Measurements from ENCODE around the gene MATN3. TPM values are rescaled to one million over a fixed set of nuclear protein-coding genes. Genes with fewer than 3 reads are reported as not detected.
"Not testable (repeated sequence)": the region's sequence is repeated elsewhere in the genome, so short reads cannot be mapped to it uniquely, and the experiment has no call there.

Gene MATN3, protein sequence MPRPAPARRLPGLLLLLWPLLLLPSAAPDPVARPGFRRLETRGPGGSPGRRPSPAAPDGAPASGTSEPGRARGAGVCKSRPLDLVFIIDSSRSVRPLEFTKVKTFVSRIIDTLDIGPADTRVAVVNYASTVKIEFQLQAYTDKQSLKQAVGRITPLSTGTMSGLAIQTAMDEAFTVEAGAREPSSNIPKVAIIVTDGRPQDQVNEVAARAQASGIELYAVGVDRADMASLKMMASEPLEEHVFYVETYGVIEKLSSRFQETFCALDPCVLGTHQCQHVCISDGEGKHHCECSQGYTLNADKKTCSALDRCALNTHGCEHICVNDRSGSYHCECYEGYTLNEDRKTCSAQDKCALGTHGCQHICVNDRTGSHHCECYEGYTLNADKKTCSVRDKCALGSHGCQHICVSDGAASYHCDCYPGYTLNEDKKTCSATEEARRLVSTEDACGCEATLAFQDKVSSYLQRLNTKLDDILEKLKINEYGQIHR
- 0.29 and 0.30 TPM in 2 replicates for total RNA-seq (2014; rRNA removed; shearing (Covaris generic))

DNA sequence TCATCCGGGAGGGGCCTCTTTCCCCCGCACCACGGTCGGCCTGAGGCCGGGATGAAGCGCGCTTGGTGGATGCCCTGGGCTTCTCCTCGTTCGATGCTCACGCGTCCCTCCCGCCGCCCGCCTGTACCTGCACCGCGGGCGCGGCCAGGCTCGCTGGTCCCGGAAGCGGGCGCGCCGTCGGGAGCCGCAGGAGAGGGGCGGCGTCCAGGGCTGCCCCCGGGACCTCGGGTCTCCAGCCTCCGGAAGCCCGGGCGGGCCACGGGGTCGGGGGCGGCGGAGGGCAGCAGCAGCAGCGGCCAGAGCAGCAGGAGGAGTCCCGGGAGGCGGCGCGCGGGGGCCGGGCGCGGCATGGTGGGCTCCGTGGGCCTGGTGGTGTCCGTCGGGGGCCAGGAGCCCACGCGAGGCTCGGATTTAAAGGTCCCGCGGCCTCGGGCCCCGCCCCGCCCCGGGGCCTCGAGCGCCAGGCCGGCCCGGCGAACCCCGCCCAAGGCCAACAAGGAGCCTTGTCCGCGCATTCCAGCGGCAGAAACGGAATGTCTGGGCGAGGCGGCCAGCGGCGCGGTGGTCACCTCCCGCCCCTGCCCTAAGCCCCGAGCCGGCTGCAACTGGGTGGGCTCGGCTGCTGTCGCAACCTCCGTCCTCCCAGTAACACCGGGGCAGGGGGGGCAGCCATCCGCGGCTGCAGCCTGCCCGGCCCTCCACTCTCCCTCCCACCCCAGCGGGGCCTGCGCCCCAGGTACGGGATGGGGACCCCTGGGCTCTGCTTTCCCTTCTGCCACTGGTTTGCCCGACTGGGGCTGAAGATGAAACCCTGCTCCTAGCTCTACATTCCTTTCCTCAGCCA, at the start of gene MATN3:
TSS of gene MATN3 (minus strand) at position 387 of the 844 bp plus-strand sequence. CDS start at position 350, 37 bp downstream.
- DNase-seq (ENCODE audit: low read depth): peak; percentile 46

DNA sequence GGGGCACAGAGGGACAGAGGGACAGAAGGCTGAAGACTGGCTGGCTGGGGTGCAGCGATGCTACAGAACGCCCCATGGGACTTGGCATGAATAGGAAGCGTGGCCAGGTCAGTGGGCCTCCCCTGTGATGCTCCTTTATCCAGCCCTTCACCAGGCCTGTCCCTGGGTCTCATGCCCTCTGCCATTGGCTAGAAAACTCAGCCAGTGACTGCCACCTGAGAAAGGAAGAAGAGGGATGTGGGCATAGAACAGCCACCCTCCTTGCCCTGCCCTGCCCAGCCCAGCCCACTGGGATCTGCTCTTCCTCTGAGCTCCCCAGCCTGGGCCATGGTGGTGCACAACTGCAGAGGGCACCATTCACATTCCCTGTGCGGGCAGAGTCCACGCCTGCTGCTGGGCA, 49.5 kb upstream of the MATN3 start:
- DNase-seq (ENCODE audit: low read depth): peak; percentile 8

DNA sequence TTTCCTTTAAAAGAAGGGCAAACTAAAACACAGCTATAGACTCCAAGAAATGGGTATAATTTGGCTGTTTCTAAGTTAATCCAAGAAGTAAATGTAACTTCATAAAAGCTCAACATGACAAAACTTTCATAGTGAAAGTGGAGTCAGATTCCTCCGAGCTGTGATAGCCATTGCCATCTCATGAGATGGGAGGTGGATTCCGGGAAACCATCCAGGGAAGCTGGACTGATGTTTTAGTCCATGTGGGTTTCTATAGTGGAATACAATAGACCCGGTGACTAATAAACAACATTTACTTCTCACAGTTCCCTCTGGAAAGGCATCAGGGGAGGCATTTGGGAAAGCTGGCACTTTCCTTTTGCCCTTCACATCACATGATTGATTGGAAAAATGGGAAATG, 49.0 kb upstream of the MATN3 start:
- peak; percentile 43 for DNase-seq (ENCODE audit: low read depth)

DNA sequence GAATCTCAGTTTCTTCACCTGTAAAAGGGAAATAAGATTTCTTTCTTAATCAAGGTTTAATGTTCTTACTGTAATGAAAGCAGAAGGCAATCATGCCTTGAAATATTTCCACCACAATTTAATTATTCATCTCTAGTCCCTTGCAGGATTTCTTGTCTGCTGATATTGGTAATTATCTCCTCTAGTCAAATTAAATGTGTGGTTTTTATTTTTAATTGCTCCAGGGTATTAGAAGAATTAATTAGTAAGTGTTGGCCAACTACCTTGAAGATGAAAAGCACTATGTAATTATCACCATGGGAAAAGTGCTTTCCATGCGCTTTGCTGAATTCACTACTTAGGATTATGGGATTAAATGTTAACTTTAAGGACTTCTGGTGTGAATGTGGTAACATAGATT, 47.6 kb upstream of the MATN3 start:
- no peak for DNase-seq (ENCODE audit: low read depth)

DNA sequence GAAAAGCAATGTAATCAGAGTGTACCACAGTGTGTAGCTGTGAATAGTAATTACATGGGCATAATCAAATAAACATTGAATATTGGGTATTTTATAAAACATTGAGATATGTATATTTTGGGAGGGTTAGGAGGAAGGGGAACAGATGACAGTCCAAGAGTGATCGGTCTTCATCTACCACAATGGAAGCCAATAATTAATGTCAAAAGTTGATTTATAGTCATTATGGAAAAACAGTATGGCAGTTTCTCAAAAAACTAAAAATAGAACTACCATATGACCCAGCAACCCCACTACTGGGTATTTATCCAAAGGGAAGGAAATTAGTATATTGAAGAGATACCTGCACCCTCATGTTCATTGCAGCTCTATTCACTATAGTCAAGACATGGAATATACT, 44.8 kb upstream of the MATN3 start:
- no peak for DNase-seq (ENCODE audit: low read depth)

DNA sequence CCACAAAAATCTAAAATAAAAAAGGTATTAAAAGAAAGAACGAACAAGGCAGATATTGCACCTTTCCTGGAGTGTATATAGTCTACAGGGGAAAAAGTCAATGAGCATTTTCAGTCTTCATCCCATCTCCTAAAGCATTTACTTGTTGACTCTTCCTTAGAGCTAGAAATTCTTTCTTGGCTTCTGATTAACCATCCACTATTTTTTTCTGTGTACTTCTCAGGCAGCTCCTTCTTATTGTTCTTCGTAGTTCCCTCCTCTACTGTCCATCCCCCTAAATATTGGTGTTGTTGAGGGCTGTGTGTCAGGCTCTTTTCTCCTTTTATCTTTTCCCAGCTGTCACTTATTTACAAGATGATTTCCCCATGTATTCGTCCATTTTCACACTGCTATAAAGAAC, 42.5 kb upstream of the MATN3 start:
- no peak for DNase-seq (ENCODE audit: low read depth)

DNA sequence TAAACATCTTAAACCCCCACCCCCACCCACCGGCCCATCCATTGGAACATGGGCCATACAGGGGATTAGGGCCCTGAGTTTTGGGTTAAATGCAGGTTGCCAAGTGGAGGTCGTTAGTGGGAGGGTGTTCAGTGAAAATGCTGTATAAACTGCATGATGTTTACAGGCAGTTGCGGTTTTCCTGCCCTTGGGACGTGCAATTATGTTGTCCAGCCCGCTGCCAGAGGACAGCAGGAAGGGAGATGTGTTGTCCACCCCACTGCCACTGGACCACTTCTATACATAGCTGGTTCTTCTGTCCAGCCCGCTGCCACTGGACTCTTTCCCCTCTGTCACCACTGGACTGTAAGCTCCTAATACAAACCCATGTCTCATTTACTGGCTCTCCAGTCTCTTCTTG, 41.7 kb upstream of the MATN3 start:
- DNase-seq (ENCODE audit: low read depth): no peak

DNA sequence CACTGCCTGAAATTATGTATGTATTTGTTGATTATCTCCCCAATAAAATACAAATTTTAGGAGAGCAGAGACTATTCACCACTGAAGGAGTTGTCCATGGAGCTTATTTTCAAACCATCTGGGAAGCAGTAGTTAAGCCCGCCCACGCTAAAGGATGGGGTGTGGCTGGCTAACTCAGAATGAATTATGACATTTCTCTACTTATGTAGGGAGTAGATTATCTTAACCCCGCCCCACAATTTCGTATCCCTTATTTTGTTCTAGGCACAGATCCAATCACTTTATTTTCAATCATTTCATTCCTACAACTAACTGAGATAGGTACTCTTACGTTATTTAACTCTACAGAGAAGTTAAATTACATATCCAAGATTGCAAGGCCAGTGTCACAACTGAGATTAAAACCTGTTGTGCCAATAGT, 40.4 kb upstream of the MATN3 start:
- DNase-seq (ENCODE audit: low read depth): peak; percentile 77

DNA sequence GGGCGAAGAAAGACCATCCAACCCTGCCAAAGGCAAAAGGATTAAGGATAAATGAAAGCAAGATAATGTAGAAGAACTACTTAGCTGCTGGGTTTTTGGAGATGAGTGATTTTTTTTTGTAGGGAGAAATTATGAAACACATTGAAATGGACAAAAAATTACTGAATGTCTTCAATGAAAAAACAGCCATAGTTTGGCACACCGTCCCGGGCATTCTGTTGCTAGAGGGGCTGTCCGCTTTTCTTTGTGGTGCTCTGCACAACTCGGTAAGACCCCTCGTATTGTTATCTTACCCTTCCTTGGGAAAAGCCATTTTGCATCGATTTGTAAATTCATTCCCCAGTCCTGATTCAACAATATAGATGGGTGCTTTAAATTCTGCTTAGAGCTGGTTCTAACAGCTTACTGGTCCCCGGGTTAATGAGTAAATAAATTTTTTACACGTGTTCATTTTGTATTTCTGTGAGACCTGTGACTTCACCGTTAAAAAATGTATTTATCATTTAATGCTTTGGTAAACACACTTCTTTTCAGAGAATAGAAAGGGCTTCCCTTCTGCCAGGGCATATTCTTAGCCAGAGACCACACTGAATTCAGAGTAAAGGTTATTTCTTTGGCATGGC, 39.9 kb upstream of the MATN3 start:
- no peak for DNase-seq (ENCODE audit: low read depth)

DNA sequence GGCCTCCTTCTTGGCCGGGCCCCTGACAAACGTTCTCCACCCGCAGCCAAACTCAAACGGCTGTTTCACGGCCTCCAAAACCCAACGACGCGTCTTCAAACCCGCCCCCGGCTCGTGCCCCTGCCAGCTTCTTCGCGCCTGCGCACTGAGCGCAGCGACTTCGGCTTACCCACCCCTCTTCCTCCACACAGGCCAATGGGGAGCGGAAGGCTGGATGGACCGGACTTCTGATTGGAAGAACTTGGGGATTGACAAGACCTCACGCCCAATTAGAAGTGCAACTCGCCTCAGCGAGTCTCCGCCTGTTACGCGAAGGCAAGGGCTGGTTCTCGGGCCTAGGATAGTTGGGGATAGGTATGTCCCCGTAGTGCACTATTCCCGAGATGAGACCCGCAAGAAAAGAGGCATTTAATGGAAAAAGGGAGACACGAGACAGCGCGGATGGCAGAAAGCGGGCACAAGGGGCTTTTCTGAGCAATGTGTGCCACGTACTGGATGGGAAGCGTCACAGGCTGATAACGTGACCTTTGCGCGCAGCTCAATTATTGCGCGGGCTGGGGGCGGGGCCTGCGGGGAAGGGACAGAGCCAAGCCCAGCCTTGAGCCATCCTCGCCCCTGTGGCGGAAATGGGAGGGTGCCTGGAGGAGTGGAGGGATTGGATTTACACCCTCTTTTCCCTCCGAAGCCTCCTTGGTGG, 39.2 kb upstream of the MATN3 start, which contains the start of gene LAPTM4A:
TSS of gene LAPTM4A (minus strand) at position 97 of the 697 bp plus-strand sequence. CDS start 108 bp downstream, outside the sequence.
- DNase-seq (ENCODE audit: low read depth): peak; percentile 100

DNA sequence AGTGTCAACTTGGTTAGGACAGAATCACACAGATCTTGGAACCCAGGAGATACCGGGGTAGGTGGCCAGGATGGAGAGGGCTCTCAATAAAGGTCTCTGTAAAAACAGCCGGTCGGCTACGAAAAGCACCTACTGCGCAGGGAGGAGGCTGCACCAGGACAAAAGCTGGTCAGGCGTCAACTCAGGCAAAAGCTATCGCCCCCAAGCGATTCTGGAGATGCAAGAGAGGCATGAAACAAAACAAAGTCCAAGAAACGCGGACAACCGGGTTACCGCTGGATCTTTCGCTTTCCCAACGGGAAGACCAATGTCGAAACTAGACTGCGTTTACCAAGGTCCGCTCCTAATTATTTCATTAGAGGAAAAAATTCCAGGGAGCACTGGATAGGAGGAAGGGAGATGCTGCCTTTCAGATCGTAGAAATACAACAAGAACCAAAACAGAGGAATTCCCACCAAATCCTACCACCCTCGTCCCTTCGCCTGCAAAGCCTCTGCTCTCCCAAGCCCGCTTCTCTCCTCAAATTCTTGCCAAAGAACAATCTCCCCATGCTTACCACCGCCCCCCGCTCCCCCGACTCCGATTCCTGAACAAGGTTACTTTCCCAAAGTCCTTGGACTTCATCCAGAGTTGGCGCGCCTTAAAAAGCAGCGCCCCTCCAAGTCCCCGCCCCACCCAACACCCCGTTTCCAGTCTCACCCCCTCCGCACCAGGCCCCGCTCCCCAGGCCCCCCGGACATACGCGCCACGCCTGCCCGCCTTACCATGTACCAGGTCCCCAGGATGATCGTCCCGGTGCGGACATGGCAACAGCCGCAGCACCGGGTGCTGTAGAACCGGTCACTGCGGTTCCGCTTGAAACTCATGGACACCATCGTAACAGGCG, 38.4 kb upstream of the MATN3 start:
- peak; percentile 64 for DNase-seq (ENCODE audit: low read depth)

DNA sequence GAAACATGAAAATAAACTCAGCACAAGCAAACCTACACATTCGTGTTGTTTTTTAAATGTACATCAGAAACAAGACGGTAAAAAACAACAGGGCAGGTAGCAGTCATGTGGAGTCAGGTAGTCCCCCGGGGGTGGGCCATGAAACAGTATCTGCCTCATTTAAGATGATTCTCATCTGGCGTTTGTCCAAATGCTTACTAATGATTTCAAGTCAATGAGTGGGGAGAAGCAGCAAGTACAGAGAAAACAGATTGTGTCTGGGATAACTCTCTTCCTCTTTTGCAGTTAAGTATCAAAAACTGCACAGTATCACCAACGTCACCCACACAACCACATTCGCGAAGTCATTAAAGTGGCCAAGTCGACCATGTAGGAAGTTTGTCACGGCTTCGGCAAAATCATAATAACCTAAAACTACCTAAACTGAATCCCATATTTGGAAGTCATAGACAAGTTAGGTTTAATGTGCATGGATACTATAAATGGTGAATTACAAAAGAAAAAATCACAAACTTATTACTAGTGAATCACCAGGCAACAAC, 37.7 kb upstream of the MATN3 start:
- DNase-seq (ENCODE audit: low read depth): peak; percentile 61

DNA sequence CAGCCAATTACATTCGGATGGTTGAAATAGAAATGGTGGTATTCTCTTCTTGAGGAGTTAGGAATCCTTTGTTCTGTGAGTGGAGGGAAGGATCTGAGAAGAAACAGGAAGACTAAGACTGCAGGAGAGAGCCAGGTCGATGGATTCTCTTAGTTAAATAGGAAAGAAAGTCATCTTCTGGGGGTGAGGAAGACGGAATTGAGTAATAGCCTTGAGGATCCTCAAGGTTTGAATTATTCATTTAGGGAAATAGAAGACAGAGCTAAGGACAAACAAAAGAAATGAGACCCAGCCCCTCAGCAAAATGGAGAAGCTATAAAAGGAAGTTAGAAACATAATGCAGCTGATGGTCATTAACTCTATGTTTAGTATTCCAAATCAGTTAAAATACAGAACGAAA, 37.2 kb upstream of the MATN3 start:
- no peak for DNase-seq (ENCODE audit: low read depth)

DNA sequence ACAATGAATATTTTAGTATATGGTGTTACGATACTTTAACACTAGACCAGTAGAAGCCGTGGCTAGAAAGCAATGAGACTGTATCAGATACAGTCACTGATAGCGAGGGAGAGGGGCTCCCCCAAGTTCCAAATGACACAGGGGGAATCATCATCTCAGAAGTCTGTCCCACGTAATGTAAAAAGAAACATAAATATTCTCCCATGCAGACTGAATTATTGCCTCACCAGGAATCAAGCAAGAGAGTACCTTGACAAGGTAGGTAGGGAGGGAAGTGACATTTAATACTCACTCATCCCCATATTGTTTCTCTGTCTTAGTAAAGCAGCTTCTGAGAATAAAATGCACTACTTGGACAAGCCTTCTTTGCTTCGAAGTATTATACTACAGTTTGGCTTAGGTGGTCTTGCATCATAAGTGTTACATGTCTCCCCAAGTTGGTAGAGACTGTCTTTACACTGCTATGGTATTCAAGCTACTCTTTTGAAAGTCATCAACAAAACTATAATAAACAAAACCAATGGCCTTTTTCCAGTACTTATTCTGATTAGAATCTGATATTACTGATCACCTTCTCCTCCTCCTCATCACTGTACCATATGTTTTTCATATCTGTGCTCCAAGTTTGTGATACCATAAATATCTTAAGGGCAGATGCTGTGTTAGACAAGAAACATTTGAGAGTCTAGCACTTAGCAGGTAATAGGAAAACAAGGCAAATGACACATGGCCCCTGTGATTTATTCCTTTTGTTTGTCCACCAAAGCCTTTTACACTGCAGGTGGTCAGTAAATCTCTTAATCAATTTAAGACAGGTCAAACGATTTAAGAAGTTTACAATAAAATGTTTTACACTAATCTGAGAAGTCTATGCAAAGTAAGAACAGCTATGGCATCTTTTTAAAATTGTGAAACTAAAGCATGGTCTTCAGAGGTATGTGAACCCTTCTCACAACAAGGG, 36.3 kb upstream of the MATN3 start:
- no peak for DNase-seq (ENCODE audit: low read depth)

DNA sequence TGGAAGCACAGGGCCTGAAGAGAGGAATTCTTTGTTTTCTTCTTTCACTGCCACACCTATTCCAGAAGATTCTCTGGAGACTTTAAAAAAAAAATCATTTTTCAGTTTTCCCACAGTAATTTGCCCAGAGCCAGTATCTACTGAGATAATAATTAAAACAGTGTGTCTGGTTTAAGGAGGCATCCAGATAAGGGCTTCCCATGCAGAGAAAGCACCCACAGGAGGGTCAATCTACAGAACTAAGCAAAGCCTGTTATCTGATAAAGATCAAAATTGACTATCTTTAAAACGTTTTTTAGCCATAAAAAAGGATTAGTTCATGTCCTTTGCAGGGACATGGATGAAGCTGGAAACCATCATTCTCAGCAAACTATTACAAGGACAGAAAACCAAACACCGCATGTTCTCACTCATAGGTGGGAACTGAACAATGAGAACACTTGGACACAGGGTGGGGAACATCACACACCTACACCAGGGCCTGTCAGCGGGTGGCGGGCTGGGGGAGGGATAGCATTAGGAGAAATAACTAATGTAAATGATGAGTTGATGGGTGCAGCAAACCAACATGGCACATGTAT, 33.3 kb upstream of the MATN3 start:
- DNase-seq (ENCODE audit: low read depth): not testable (repeated sequence)

DNA sequence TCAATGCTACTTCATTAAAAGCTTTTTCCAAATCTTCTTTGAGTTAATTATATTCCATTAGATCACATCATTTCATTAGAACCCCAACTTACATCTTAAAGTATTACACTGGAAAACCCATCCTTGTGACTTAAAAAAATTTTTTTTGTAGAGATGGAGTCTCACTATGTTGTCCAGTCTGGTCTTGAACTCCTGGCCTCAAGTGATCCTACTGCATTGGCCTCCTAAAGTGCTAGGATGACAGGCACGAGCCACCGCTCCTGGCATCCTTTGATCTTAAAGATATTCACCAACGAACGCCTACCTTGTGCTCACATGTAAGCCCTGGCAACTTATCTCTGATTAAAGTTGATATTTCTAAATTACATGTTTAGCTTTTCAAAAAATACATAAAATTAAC, 32.3 kb upstream of the MATN3 start:
- DNase-seq (ENCODE audit: low read depth): no peak

DNA sequence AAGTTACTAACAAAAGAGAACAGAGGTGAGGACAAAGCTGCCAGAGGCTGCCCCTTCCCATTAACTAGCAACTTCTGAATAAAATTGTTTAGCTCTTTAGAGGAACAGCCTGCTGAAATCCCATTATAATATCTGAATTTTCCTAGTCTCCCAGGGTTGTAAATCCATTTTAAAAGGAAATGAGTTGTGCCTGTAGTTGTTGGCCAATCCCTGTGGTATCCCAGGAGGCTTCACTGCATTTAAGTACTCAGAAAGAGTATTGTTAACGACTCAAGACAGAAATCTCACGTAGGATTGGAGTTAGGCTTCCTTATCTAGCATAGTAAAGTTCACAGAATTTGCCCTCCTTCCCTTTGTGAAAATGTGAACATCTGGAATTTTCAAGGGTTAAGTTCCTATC, 30.1 kb upstream of the MATN3 start:
- DNase-seq (ENCODE audit: low read depth): no peak

DNA sequence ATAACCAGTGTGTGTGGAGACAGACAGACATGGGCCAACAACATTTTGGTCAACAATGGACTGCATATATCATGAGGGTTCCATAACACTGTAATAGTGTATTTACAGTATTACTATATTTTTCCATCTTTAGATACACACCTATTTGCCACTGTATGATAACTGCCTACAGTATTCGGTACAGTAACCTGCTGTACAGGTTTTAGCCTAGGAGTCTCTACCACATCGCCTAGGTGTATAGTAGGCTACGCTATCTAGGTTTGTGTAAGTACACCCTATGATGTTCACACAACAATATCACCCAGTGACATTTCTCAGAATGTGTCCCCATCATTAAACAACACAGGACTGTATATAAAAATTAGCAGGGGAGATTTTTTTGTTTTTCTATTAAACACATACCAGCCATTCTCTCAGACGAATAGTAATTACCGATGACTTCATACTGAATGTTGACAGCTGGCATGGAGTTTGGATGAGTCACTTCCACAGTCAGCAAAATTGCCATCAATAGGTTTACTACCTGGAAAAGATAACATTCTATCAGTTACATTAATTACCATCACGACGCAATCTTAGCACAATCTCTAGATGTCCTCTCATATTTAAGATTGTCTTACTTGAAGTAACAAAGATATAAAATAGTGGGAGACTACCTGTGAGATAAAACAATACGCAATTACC, 28.2 kb upstream of the MATN3 start:
- peak; percentile 54 for DNase-seq (ENCODE audit: low read depth)

All from Daoy (cell line).